Effector memory CD8-positive, alpha-beta T cell (primary cell): ENCODE measurements around the gene CENPT.

Source experiments
- ATAC-seq: fragments of 150-1000 bp; cut with Tn5 transposase; replicated peaks from 2 replicates; pipeline ENCODE4 v1.10.0; 2021; ENCODE audit warnings: mild to moderate bottlenecking, moderate library complexity
- DNase-seq, 3 experiments: peaks; one replicate each; pipeline ENCODE4 v3.0.0; 2021
- H3K27ac Mint-ChIP-seq, 2 donors: one replicate each; pipeline ENCODE4 v1.8.0; 2022; ENCODE audit warnings: mild to moderate bottlenecking in 2 of 2, mixed read lengths in 2 of 2, moderate library complexity in 2 of 2
- H3K27me3 Mint-ChIP-seq, 2 donors: one replicate each; pipeline ENCODE4 v1.8.0; 2022; ENCODE audit warnings: mixed read lengths in 2 of 2
- H3K36me3 Mint-ChIP-seq: one replicate; pipeline ENCODE4 v1.8.0; 2022; ENCODE audit warnings: mild to moderate bottlenecking, moderate library complexity, mixed read lengths; ENCODE audit not compliant: insufficient read depth
- H3K4me1 Mint-ChIP-seq, 2 donors: one replicate each; pipeline ENCODE4 v1.8.0; 2022; ENCODE audit warnings: low read depth in 2 of 2, mixed read lengths in 2 of 2
- H3K4me3 Mint-ChIP-seq, 2 donors: one replicate each; pipeline ENCODE4 v1.8.0; 2022; ENCODE audit warnings: mild to moderate bottlenecking in 2 of 2, mixed read lengths in 2 of 2, moderate library complexity in 2 of 2
- H3K9me3 Mint-ChIP-seq, 2 donors: one replicate each; pipeline ENCODE4 v1.8.0; 2022; ENCODE audit warnings: mixed read lengths in 2 of 2

The CENPT gene

GRCh38 chr16:67806428-67807147 lies 40.9 kb downstream of the CENPT start, which contains the start of the genes RANBP10 and TSNAXIP1:
RANBP10 (minus strand) TSS chr16:67806560; CDS start chr16:67806536, 24 bp downstream.
TSNAXIP1 (plus strand) TSS chr16:67806889; CDS start chr16:67807150, 261 bp downstream.
- peak within 1 kb of the TSS; percentile 82 to 86 for H3K4me3 Mint-ChIP-seq
- peaks cover 32 to 33% of the 10 kb centered on the region in 2 donors for H3K4me1 Mint-ChIP-seq

DNA sequence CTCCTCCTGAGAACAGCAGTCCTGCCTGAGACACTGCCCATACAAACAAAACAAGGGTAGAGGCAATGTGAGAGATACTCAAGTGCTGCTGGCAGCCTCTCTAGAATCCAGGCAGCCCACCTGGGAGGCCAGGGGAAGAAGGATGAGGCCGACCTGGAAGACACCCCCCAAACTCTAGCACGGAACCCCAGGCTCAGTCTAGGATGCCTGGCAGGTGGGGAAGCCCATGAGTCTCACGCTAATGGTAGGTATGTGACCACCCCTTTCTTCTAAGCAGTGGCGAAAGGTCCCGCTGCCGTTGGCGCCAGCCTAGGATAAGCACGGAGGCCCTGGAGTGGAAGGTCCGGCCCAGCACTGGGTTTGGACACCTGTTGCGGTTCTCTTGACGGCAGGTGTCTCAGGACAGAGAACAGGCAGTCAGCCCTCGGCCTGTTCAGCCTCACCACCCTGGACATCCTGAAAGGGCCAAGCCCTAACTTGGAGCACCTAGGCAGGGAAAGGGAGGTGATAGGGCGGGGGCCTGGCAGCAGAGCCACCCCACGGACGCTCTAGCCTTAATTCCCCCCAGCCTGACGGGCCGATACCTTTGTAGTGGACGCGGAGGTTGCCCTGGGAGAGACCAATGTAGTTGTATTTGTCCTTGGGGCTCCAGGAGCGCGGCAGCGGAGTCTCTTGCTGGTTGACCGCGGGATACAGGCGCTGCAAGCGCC lies 41.6 kb downstream of the CENPT start:
- no peak for ATAC-seq
- DNase-seq: peak in 1 of 3 experiments; percentile 6
- Mint-ChIP-seq H3K36me3 (peaks cover 29% of the 10 kb centered on the region), H3K9me3 (no peaks in the 10 kb centered on the region), H3K4me1 (peaks cover 38 to 40% of the 10 kb centered on the region in 2 donors), H3K4me3 (peak overlapping the region; percentile 82 to 86), H3K27me3 (no peaks in the 10 kb centered on the region), H3K27ac (peak overlapping the region; percentile 90 to 96)

More at GRCh38 chr16:67806428-67807147, 40.9 kb downstream of the CENPT start, which contains the start of the genes RANBP10 and TSNAXIP1:
- no peaks in the 10 kb centered on the region for H3K27me3 Mint-ChIP-seq
- peaks cover 29% of the 10 kb centered on the region for H3K36me3 Mint-ChIP-seq
- H3K27ac Mint-ChIP-seq: peak within 1 kb of the TSS; percentile 90 to 96
- DNase-seq (peak; percentile 92 to 95 (median 93)), ATAC-seq (peak; percentile 89)
- no peaks in the 10 kb centered on the region for H3K9me3 Mint-ChIP-seq

- Mint-ChIP-seq H3K27me3 (no peaks in the 10 kb centered on the region), H3K4me1 (peaks cover 45 to 49% of the 10 kb centered on the region in 2 donors), H3K36me3 (peaks cover 29% of the 10 kb centered on the region), H3K9me3 (no peaks in the 10 kb centered on the region), H3K27ac (peak overlapping the region in 1 of 2 donors; percentile 96), H3K4me3 (peak overlapping the region; percentile 82 to 86)
- DNase-seq: no peak
- ATAC-seq: no peak
These were observed 42.5 kb downstream of the CENPT start for GRCh38 chr16:67804853-67805542.

GRCh38 chr16:67803894-67804293 lies 43.6 kb downstream of the CENPT start:
- Mint-ChIP-seq H3K9me3 (no peaks in the 10 kb centered on the region), H3K36me3 (peaks cover 35% of the 10 kb centered on the region), H3K27me3 (no peaks in the 10 kb centered on the region), H3K27ac (no peak overlapping the region), H3K4me3 (peak overlapping the region in 1 of 2 donors; percentile 18), H3K4me1 (peaks cover 49 to 55% of the 10 kb centered on the region in 2 donors)
- no peak for DNase-seq
- no peak for ATAC-seq

DNA sequence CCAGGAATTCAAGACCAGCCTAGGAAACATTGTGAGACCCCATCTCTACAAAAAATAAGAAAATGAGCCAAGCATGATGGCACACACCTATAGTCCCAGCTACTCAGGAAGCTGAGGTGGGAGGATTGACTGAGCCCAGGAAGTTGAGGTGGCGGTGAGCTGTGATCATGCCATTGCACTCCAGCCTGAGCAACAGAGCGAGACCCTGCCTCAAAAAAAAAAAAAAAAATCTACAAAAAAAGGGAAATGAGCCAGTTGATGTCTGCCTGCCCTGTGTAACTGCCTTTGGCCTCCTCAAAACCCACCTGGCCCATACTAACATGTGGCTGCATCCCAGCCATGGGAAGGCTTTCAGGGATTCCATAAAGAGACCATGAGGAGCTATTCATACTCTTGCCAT lies 45.6 kb downstream of the CENPT start:
- Mint-ChIP-seq H3K4me3 (peak overlapping the region; percentile 37 to 48), H3K9me3 (no peaks in the 10 kb centered on the region), H3K27me3 (no peaks in the 10 kb centered on the region), H3K36me3 (peaks cover 38% of the 10 kb centered on the region), H3K4me1 (peaks cover 56 to 66% of the 10 kb centered on the region in 2 donors), H3K27ac (peak overlapping the region in 1 of 2 donors; percentile 35)
- no peak for ATAC-seq
- DNase-seq: no peak

GRCh38 chr16:67801241-67801640 lies 46.3 kb downstream of the CENPT start:
- H3K27ac Mint-ChIP-seq: peak overlapping the region in 1 of 2 donors; percentile 35

GRCh38 chr16:67800338-67800926 lies 47.1 kb downstream of the CENPT start:
- H3K27me3 Mint-ChIP-seq: no peaks in the 10 kb centered on the region
- no peak overlapping the region for H3K4me3 Mint-ChIP-seq
- peaks cover 55 to 66% of the 10 kb centered on the region in 2 donors for H3K4me1 Mint-ChIP-seq
- no peak for ATAC-seq
- H3K36me3 Mint-ChIP-seq: peaks cover 37% of the 10 kb centered on the region
- no peak for DNase-seq
- no peaks in the 10 kb centered on the region for H3K9me3 Mint-ChIP-seq
- peak overlapping the region; percentile 81 to 84 for H3K27ac Mint-ChIP-seq

More at GRCh38 chr16:67801241-67801640, 46.3 kb downstream of the CENPT start:
- no peaks in the 10 kb centered on the region for H3K9me3 Mint-ChIP-seq
- ATAC-seq (no peak), DNase-seq (no peak)
- peaks cover 60 to 71% of the 10 kb centered on the region in 2 donors for H3K4me1 Mint-ChIP-seq
- no peaks in the 10 kb centered on the region for H3K27me3 Mint-ChIP-seq
- H3K4me3 Mint-ChIP-seq: peak overlapping the region in 1 of 2 donors; percentile 48
- H3K36me3 Mint-ChIP-seq: peaks cover 37% of the 10 kb centered on the region

- ATAC-seq (no peak), DNase-seq (no peak)
- Mint-ChIP-seq H3K36me3 (peaks cover 19% of the 10 kb centered on the region), H3K4me3 (no peak overlapping the region), H3K4me1 (peaks cover 27 to 38% of the 10 kb centered on the region in 2 donors), H3K9me3 (no peaks in the 10 kb centered on the region), H3K27me3 (no peaks in the 10 kb centered on the region), H3K27ac (peak overlapping the region; percentile 77 to 84)
These were observed 51.3 kb downstream of the CENPT start for GRCh38 chr16:67796099-67796718.

- Mint-ChIP-seq H3K36me3 (peaks cover 11% of the 10 kb centered on the region), H3K4me3 (no peak overlapping the region), H3K9me3 (no peaks in the 10 kb centered on the region), H3K27me3 (no peaks in the 10 kb centered on the region), H3K27ac (no peak overlapping the region), H3K4me1 (peaks cover 0 to 1% of the 10 kb centered on the region in 2 donors)
- DNase-seq: no peak
- ATAC-seq: no peak
These were observed 57.4 kb downstream of the CENPT start for GRCh38 chr16:67790071-67790470.

DNA sequence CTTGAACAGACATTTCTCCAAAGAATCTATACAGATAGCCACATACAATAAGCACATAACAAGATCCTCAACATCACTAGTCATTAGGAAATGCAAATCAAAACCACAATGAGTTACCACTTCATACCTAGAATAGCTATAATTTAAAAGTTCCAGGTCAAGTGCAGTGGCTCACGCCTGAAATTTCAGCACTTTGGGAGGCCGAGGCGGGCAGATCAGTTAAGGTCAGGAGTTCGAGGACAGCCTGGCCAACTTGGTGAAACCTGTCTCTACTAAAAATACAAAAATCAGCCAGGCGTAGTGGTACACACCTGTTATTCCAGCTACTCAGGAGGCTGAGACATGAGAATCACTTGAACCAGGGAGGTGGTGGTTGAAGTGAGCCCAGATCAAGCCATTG lies 61.0 kb downstream of the CENPT start:
- H3K4me1 Mint-ChIP-seq: peaks cover 4 to 5% of the 10 kb centered on the region in 2 donors
- no peaks in the 10 kb centered on the region for H3K9me3 Mint-ChIP-seq
- DNase-seq: no peak
- ATAC-seq: no peak
- no peaks in the 10 kb centered on the region for H3K27me3 Mint-ChIP-seq
- peak overlapping the region in 1 of 2 donors; percentile 79 for H3K27ac Mint-ChIP-seq
- peaks cover 7% of the 10 kb centered on the region for H3K36me3 Mint-ChIP-seq
- H3K4me3 Mint-ChIP-seq: no peak overlapping the region

- H3K9me3 Mint-ChIP-seq: no peaks in the 10 kb centered on the region
- H3K27me3 Mint-ChIP-seq: no peaks in the 10 kb centered on the region
- peaks cover 11% of the 10 kb centered on the region for H3K36me3 Mint-ChIP-seq
- DNase-seq (no peak), ATAC-seq (no peak)
- no peak overlapping the region for H3K4me3 Mint-ChIP-seq
- H3K4me1 Mint-ChIP-seq: peaks cover 16 to 20% of the 10 kb centered on the region in 2 donors
- no peak overlapping the region for H3K27ac Mint-ChIP-seq
These were observed 64.2 kb downstream of the CENPT start for GRCh38 chr16:67783353-67783725.

DNA sequence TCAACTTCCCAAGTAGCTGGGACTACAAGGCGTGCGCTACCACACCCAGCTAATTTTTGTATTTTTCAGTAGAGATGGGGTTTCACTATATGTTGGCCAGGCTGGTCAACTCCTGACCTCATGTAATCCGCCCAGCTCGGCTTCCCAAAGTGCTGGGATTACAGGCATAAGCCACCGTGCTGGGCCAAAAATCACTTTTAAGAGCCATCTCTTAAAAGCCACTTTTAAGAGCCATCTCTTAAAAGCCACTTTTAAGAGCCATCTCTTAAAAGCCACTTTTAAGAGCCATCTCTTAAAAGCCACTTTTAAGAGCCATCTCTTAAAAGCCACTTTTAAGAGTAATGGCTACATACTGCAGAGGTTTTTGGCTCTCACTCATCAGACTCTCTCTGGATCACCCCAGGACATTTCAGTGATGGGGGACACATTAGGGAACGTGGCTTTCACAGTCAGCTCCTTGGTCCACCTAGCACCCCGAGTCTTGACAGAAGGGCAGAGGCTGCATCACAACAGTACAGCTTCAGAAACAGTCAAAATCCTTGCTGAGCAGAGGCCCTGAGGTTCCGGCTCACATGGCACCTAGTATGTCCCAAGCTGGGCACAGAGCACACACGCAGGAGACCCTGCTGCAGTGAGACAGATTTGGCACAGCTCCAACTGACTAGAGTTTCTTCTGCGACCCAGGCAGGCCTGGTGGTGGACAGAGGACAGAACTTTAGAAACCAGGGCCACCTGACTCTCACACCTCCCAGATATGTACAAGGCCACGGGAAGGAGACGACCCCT lies 64.7 kb downstream of the CENPT start:
- no peak for DNase-seq
- H3K9me3 Mint-ChIP-seq: no peaks in the 10 kb centered on the region
- H3K27me3 Mint-ChIP-seq: no peaks in the 10 kb centered on the region
- H3K4me3 Mint-ChIP-seq: no peak overlapping the region
- peaks cover 16 to 20% of the 10 kb centered on the region in 2 donors for H3K4me1 Mint-ChIP-seq
- ATAC-seq: no peak
- no peak overlapping the region for H3K27ac Mint-ChIP-seq
- peaks cover 11% of the 10 kb centered on the region for H3K36me3 Mint-ChIP-seq
